ENCODE data around the gene BRAT1.
"Not testable (repeated sequence)": the region's sequence is repeated elsewhere in the genome, so short reads cannot be mapped to it uniquely, and the experiment has no call there.

The BRAT1 gene

GRCh38 chr7:2555121-2556052 is at the start of gene BRAT1:
Gene BRAT1 (minus strand): TSS chr7:2555524. CDS start chr7:2554431, 1,093 bp downstream.
- peak; percentile 86 to 93 for DNase-seq

DNA sequence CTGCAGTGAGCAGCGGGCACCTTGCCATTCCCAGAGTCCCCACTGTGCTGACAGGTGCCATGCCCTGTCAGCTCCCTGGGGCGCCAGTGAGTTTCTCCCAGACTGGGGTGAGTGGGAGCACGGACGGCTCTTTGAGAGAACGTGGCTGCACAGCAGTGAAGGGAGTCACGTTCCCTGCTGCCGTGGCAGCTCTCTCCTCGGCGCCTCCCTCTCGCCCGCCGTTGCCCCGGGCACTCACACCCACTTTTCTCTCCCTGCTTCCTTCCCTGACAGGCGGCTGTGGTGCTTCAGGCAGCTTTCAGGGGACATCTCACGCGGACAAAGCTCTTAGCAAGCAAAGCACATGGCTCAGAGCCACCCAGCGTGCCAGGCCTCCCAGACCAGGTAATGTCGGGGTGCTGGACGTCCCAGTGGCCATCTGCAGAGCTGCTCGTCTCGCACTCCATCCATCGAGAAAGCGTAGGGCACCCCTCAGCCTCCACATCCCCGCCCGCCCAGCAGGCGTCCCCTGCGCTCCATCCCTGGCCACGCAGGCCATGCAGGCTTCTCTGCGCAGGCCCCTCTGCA is 49.4 kb upstream of the BRAT1 start:
- DNase-seq, result no peak

- no peak for DNase-seq
These were observed 48.0 kb upstream of the BRAT1 start for GRCh38 chr7:2603044-2603965.

GRCh38 chr7:2602406-2603043 is 47.2 kb upstream of the BRAT1 start:
- DNase-seq, result no peak

- no peak for DNase-seq
These were observed 46.6 kb upstream of the BRAT1 start for GRCh38 chr7:2601907-2602306.

DNA sequence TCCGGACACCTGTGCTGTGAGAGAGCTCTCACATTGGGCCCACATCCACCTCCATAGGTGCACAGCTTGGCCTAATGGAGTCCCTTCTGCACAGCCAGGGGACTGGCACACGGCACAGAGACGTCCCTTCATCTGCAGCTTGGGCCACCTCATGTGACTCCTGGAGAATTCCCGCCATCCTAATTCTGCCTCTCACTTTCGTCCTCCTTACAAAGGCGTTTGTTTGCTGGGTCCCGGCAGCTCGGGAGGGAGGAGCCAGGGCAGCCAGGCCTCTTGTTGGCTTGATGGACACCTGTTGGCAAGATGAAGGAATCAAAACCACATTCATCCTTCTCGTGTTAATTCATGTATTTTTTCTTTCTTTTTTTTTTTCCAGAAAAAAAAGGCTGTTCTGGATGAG is 45.7 kb upstream of the BRAT1 start:
- DNase-seq, result no peak

GRCh38 chr7:2598154-2598823 is 43.0 kb upstream of the BRAT1 start:
- DNase-seq, result no peak

DNA sequence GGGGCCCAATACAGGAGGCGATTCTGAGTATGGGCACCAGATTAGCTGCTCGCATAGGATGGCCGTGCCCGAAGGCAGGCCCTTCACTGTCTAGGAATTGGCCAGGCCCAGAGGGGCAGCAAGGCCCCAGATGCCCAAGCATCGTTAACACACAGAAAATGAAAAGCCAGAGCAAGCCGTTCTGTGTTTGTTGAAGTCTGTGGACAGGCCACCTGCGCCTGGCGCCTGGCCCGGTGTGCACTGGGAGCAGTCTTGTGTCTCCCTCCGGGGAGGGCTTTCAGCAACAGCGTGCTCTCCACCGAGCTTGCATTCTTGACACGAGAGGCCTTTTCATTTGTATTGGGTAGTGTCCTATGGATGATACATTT is 41.9 kb upstream of the BRAT1 start:
- no peak for DNase-seq

DNA sequence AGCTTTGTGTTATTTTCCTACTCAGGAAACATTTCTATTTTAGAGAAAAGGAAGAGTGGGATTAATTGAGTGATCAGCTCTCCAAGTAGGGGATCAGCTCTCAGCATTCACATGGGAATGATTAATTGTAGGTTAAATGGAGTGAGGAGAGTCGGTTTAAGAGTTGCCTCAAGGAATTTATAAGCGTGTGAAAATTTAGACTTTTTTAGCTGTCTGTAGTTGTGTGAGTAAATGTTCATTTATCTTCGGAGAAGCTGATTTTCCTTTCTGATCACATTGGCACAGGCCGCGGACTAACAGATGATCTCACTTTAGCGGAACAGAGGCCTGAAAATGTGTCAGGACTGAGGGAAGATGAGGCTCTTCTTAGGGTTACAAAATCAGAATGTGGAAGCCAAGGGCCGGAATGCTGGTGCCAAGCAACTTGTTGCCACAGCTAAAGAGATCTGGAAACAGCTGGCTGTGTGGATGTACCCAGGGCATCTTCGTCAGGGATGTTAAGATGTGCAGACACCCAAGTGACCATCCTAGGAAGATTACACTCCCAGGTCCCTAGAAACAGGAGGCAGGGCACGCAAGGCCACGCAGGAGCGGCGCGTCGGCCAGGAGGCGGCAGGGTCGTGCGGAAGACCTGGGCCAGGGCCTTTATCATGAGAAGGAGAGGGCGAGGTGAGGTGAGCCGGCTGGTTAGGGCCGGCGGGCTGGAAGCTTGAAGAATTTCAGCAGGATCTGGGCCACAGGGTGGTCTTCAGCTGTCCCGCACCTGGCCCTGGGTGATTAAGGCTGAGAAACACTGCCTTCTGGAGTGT is 41.3 kb upstream of the BRAT1 start:
- no peak for DNase-seq

DNA sequence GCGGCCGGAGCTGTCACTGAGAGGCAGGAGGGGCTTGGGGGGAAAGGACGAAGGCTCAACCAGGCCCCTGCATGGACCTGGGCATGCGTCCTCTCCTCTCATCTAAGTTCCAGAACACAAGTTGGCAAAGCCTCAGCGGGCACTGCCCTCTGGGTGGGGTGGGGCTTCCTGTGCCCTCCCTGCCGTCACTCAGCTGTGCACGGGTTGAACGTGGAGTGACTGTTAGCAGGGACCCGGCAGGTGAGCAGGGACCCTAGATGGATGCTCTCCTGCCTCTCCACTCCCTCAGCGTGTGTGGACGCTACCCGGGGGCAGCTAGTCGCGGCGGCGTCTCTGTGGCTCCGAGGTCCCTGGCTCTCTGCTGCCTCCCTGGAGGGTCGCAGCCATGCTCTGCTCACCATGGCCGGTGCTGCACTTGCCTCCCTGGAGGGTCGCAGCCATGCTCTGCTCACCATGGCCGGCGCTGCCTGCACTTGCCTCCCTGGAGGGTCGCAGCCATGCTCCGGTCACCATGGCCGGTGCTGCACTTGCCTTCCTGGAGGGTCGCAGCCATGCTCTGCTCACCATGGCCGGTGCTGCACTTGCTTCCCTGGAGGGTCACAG is 40.0 kb upstream of the BRAT1 start:
- no peak for DNase-seq

DNA sequence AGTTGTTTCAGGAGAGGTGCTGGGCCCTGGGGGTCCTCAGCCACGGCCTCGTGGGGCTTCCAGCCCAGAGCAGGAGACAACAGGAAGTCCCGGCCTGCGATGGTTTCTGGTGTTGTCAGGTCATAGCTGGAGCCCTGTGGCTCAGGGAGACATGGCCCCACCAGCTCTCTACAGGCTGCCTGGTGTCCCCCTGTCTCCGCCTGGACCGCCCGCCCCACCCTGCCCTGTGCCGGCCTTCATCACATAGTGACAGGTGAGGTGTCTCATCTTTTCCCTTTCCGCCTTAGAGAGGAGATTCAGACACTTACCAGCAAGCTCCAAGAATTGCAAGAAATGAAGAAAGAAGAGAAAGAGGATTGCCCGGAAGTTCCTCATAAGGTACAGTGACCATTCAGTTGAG is 39.3 kb upstream of the BRAT1 start:
- DNase-seq, result no peak

DNA sequence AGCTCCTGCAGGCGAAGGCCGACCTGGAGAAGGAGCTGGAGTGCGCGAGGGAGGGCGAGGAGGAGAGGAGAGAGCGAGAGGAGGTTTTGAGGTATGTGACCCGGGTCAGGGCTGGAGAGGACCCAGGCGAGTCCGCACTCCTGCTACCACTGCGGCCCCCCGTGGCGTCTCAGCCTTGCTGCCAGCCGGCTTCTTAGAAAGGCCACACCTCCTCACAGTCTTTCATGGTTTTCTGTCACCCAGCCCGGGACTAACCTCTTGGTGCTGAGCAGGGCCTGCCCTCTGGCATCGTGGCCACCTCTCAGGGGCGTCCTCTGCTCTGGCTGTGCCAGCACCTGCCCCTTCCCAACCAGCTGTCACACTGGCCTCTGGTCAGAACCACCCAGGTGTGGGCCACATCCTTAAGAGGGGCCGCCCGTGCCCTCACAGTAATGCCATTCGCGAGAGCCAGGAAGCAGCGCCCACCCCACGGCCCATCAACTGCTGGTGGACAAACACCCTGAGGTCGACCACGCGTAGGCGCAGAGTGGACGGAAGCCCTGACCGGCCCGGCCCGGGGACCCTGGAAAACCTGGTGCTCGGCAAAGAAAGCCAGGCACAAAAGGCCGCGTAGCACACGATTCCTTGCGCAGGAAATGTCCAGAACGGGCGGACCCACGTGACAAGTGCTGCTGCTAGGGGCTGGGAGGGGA is 37.9 kb upstream of the BRAT1 start:
- no peak for DNase-seq

- DNase-seq, result no peak
These were observed 37.1 kb upstream of the BRAT1 start for GRCh38 chr7:2592375-2592865.

DNA sequence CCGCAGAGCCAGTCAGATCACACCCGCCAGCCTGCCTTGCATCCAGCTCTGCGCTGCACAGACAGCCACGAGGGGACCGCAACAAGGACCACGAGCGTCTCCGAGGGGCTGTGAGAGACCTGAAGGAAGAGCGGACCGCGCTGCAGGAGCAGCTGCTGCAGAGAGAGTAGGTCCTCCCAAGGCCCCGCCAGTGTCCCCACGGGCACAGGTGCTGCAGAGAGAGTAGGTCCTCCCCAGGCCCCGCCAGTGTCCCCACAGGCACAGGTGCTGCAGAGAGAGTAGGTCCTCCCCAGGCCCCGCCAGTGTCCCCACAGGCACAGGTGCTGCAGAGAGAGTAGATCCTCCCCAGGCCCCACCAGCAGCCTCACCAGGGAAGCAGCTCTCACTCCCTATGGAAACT is 34.6 kb upstream of the BRAT1 start:
- DNase-seq, result not testable (repeated sequence)

DNA sequence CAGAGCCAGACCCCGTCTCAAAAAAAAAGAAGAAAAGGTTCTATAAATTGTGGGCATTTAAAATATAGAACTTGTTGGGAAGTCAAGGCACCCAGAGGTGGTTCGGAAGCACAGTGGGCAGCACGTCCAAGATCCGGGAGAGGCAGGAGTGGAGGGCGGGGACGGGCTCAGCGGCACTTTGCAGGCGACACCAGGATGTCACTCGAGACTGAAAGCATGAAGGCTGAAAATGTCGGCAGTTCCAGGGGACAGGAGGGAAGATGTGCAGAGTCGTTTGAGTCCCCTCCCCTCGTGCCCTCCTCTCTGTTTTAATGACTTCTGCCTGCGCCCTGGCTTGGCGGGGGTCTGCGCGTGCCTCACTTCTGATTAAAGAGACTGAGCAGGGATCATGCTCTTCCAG is 34.0 kb upstream of the BRAT1 start:
- no peak for DNase-seq

DNA sequence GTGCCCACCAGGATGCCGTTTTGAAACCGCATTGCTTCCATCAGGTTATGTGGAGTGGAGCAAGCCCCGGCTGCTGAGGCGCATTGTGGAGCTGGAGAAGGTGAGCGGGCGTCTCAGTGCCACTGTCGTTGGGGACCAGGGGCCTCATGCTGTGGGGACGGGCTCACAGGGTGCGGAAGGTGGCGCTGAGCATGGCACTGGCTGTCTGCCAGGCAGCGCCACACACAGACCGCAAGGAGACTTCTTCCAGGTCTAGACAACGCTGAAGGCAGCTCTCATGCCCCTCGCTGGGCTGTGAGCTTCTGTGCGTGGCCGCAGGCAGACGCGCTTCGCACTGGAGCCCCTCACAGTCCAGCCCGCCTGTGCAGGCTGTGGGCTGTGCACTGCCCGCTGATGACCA is 32.5 kb upstream of the BRAT1 start:
- DNase-seq, result no peak

GRCh38 chr7:2587134-2587533 is 31.8 kb upstream of the BRAT1 start:
- no peak for DNase-seq

- DNase-seq, result no peak
These were observed 31.1 kb upstream of the BRAT1 start for GRCh38 chr7:2586326-2587020.

- no peak for DNase-seq
These were observed 30.1 kb upstream of the BRAT1 start for GRCh38 chr7:2585446-2585845.
